Islet of Langerhans (tissue), 1 donor: ENCODE results near the gene WHRN.
A peak's percentile ranks its signal among the peaks of the same experiment; 100 is the strongest.

Source experiments
- FAIRE-seq: peaks from one replicate; lab custom pipeline; 2011; peaks lifted over from hg19 to GRCh38; lab: Jason Lieb, UNC

The WHRN gene

GRCh38 chr9:114513959-114514267 lies 8.6 kb upstream of the WHRN start:
- FAIRE-seq, result no peak

GRCh38 chr9:114513055-114513958 lies 8.0 kb upstream of the WHRN start:
- FAIRE-seq, result no peak

GRCh38 chr9:114511978-114512874 lies 7.0 kb upstream of the WHRN start:
- FAIRE-seq, result no peak

DNA sequence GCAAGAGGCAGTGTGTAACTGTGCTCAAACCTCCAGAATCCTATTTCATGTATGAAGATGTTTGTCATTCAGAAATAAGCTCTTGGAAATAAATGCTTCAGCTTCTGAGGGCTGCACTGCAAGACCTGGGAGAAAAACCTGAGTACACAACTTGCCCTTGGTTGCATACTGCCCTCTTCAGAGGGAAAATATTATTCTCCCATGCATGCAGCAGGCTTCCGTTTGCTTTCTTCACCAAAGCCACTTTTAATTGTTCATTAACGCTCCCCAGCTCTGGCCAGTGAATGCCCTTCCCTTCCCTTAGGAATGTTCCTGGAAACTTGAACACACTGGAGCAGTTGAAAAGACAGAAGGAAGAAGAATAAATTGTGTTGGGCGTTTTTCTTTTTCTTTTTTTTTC lies 2.5 kb upstream of the WHRN start:
- FAIRE-seq, result peak; percentile 85

DNA sequence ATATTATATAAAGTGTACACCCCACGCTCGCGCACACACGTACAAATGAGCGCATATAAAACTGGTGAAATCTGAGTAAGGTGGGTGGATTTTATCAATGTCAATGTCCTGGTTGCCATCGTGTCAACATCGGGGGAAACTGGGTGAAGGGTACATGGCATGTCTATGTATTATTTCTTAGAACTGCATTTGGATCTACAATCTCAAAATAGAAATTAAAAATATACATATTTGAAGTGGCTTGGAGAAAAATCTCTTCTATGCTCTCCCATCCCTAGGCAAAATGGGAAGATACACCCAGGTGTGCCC lies 763 bp upstream of the WHRN start:
- FAIRE-seq, result no peak

GRCh38 chr9:114504341-114505186 lies 709 bp downstream of the WHRN start:
- no peak for FAIRE-seq

- no peak for FAIRE-seq
Measured at GRCh38 chr9:114503522-114504340, 1.5 kb downstream of the WHRN start.

DNA sequence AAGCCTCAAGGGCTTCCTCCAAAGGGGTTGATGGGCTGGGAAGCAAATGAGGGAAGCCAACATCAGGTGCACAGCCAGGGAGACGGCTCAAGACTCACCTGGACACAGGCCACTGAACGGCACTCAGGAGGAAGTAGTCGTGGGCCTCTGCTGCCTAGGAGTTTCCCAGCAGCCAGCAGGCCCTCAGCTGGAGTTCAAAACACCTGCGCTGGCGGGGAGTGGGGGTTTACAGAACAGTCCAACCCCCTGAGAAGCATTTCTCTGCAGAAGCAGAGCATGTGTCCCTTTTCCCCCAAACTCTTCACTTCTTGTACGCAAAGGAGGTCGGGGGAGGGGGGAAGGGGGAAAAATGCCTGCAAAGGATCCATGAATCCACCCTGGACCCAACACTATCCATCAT lies 2.3 kb downstream of the WHRN start:
- FAIRE-seq, result no peak

DNA sequence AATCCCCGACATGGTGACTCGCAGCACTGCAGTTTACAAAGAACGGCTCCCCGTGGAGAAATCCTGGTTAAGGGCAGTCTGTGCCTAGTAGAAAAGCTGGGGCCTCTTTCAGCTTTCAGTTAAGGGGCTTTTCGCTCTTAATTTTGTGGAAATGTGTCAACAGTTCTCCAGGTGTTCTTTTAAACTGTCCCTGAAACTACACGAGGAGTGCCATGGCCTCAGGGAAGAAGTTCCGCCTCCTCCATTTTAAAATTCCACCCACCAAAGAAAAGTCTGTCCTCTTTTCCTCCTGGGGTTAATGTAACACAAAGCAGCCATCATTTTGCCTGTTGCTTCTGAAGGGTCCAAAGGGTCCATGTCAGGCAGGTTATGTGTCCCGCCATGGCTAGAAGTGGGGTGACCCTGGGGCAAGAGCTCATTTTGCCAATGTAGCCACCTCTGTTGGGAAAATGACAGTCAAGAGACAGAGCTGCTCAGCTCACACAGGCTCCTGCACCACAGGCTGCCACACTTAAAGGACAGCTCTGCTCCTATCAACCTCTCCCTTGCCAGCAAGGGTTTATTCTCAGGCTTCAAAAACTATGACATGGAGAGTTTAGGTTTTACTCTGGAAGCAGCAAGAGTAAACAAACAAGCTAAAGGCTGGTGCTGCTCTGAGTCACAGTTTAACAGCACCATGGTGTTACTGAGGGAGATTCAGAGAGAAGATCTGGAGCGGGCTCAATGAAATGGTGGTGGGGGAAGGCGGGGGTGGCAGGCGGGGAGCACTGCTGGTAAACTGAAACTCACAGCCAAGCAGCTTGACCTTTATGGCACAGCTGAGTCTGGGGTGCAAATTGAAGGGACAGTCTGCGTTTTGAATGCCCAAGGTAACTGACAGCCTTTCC lies 3.2 kb downstream of the WHRN start:
- no peak for FAIRE-seq

DNA sequence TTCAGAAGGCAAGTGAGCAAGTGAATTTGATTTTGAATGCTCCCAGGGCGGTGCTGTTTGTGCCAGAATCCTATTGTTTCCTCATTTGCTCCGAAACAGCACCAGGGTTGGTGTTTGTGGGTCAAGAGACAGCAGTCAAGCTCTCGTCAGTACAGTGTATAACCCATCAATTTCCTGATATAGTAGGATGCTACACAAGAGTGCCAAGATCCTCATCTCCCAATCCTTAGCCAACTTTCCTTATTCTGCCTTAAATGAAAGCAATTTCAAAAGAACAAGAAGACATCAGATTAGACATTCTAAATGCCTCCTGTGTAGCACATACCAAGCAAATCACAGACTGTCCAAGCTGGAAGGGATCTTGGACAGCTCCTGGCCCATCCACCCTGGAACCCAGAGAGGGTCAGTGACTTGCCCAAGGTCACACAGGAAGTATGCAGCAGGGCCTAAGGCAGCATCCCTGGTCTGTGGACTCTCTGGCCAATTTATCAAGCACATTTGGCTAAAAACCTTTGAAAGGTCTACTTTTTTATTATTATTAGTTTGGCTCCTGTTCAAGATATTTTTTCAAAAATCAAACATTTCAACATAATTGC lies 4.5 kb downstream of the WHRN start:
- no peak for FAIRE-seq

DNA sequence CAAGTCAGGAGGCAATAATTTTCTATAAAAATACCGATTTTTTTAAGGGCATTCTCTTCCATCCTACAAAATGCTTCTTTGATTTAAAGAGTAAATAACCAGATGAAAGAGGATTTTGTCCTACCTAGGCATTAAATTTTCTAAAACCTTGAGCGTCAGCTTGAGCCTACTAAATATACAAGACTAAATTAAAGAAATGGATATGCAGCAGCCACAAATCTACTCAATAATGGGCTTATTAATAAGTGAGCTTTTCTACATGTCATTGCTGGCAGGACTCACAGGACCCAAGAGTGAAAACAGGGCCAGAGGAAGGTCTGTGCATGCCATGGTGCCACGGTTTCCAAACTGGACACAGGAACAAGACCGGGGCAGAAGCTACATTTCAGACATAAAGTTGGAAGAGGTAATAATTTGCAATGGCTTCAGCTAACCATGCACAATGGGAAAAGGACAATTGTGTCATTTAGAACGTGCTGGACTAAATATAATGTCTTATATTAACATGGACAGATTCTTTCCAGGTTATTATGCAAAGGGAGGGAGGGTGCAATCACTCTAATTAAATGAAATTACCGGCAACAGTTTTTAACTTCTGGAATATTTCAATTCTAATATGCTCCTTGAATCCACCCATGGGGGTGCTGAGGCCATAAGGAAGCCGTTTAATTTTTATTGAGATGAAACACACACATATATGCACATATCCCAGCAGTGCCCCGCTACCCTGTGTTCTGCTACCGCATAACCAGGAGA lies 5.2 kb downstream of the WHRN start:
- no peak for FAIRE-seq

DNA sequence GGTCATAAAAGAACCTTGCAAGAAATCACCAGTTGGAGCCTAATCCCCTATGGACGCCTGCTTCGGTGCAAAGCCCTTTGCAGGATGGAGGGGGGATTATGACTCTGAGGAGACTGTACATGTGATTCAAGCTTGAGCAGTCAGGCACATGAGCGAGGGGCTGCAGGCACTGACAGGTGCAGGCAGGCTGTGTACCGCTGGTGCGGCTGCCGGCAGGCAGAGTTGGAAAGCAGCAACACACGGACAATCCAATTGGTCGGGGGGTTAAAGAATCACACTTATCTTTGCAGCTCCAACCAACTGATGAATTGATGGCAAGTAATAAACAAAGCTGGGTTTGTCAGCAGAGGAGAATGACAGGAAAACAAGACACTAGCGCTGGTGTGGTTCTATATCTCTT lies 5.7 kb downstream of the WHRN start:
- FAIRE-seq, result no peak

DNA sequence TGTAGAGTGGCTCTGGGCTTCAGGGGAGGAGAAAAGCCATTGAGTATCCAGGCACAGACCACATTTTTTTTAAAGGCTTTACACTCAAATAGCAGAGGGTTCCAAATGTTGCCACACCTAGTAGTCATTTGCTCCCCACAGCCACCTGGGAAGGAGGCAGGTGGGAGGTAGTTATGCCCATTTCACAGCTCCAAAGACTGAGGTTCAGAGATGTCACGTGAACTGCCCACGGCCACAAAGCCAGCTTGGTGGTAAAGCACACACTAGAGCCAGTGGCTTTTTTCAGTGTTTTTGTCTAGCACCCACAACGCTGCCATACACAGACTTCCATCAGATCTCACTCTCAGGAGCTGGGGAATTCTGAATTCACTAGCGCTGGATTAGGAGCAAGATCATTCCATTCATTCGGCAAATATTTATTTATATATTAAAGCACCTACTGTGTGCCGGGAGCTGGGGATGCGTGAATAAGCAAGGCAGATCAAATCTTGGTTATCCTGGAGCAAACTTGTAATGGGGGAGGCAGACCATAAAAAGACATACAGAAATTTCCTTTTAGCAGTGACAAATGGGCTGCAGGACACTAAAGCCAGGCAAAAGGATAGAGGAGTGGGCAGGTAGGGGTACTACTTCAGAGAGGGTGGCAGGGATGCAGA lies 7.4 kb downstream of the WHRN start:
- no peak for FAIRE-seq

DNA sequence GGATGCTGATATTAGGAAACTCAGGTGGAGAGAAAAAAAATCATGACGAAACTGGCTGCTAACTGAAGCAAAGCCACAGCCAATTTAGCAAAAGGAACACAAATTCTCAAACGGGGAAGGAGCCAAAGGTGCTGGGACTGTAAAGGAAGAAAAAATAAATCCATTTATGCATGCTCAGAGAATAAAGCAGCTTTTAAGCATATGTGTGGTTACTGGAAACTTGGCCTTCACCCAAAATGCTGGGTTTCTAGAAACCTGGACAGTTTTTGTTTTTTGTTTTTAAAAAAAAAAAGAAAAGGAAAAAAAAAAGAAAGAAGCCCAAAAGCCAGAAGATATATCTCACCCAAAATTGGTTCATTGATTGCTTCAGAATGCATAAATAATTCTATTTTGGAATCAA lies 8.0 kb downstream of the WHRN start:
- FAIRE-seq, result no peak

GRCh38 chr9:114496011-114496410 lies 9.3 kb downstream of the WHRN start:
- FAIRE-seq, result no peak

DNA sequence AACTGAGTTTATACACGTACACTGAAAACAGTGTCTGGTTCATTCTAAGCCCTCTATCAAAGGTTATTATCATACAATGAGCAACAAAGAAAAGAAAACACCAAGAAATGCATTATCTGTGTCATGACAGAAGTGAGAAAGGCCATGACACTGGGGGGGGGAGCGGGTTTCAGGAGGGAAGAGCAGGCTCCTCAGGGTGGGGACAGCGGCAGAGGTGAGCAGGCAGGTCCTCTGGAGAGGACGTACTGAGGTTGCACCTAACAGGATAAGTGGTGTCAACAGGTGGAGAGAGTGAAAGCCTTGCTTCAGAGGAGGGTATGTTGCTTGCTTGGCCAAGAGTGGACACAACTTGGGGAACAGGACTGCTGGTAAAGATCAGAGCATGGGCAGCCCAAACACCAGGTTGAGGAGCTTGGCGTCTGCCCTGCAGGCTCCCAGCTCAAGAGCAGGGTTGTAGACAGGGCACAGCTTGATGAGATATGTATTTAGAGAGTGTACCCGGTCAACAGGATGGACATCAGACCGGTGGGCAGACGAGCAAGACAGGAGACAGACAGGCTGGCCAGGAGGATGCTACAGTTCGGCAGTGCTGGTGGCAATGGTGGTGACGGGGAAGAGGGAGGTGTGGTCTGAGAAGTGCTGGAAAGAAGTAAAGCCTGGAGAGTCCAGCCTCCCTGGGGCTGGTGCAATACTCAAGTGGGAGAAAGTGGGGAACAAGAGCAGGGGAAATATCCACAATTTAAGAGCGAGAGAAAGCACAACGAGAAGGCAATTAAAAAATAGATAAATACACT lies 10.3 kb downstream of the WHRN start:
- no peak for FAIRE-seq

DNA sequence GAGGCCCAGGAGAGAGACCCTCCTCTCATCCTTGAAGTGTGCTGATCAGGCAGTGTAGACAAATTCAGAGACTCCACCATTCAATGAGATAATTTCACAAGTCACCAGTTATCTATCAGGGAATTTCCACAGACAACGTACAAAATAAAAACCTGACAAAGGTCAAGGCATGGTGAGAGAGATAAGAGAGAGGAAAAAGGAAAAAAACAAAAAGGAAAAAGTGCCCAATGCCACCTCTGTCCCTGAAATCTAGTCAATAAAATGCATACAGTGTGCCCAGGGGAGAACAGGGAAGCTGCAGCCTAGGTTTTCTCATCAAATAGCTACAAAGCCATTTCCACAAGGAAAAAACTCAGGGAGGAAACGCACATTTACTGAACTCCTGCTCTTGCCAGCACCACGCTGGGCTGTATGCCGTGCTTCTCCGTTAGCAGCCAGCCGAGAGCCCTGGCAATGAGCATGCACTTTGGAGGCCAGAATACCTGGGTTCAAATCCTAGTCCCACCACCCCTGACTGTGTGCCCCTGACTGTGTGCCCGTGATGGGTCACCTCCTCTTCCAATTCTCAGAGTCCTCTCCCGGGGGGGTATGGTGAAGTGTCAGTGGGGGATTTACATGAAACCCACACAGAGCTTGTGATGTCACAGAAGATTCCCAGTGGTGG lies 11.6 kb downstream of the WHRN start:
- no peak for FAIRE-seq

DNA sequence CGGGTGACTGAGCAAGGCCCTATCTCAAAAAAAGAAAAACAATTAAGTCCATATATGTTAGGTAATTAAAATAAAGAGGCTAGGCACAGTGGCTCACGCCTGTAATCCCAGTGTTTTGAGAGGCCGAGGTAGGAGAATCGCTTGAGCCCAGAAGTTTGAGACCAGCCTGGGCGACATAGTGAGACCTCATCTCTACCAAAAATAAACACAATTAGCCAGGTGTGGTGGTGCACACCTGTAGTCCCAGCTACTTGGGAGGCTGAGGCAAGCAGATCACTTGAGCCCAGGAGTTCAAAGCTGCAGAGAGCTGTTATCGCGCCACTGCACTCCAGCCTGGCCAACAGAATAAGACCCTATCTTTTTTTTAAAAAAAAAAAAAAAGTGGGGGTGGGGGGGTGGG lies 12.3 kb downstream of the WHRN start:
- FAIRE-seq, result no peak
